ENCODE data around the gene LARP4. TPM values are rescaled to one million over a fixed set of nuclear protein-coding genes. Genes with fewer than 3 reads are reported as not detected.
"Not testable (repeated sequence)": the region's sequence is repeated elsewhere in the genome, so short reads cannot be mapped to it uniquely, and the experiment has no call there.

Gene LARP4
- total RNA-seq, 2 experiments from 2014 or later = 50.5 to 78.2 TPM

GRCh38 chr12:50415899-50416479 lies 15.3 kb downstream of the LARP4 start:
- H3K4me3 Mint-ChIP-seq = no peak overlapping the region
- H3K27ac Mint-ChIP-seq = no peak overlapping the region
- ATAC-seq (no peak), DNase-seq (no peak)
- H3K4me1 Mint-ChIP-seq = peaks cover 11% of the 10 kb centered on the region
- H3K9me3 Mint-ChIP-seq (ENCODE audit: low read depth) = no peaks in the 10 kb centered on the region
- CTCF ChIA-PET = interaction anchor here (1.0 kb wide), 1 partner anchor 14 kb away, joined by 3 read pairs; no protein-coding TSS in a partner anchor
- peaks cover 20% of the 10 kb centered on the region for H3K36me3 Mint-ChIP-seq
- H3K27me3 Mint-ChIP-seq = no peaks in the 10 kb centered on the region

- Mint-ChIP-seq H3K27ac (no peak overlapping the region), H3K4me1 (peaks cover 7% of the 10 kb centered on the region), H3K27me3 (no peaks in the 10 kb centered on the region), H3K4me3 (no peak overlapping the region), H3K36me3 (peaks cover 15% of the 10 kb centered on the region), H3K9me3 (ENCODE audit: low read depth) (no peaks in the 10 kb centered on the region)
- CTCF ChIA-PET = no interaction called here
- DNase-seq = no peak
- ATAC-seq = no peak
Measured at GRCh38 chr12:50419112-50419909, 18.6 kb downstream of the LARP4 start.

DNA sequence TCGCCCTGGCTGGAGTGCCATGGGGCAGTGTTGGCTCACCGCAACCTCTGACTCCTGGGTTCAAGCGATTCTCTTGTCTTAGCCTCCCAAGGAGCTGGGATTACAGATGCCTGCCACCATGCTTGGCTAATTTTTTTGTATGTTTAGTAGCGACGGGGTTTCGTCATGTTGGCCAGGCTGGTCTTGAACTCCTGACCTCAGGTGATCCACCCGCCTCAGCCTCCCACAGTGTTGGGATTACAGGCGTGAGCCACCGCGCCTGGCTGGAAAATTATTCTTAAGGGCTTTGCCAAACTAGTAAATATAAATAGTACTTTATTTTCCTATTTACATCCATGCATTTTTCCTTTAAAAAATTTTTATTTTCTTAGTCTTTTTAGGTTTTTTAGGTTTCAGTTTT lies 22.2 kb downstream of the LARP4 start:
- H3K27me3 Mint-ChIP-seq; H3K4me3 Mint-ChIP-seq; CTCF ChIA-PET; H3K36me3 Mint-ChIP-seq; DNase-seq; H3K9me3 Mint-ChIP-seq (ENCODE audit: low read depth); H3K27ac Mint-ChIP-seq; ATAC-seq: not testable (repeated sequence)
- peaks cover 11% of the 10 kb centered on the region for H3K4me1 Mint-ChIP-seq

DNA sequence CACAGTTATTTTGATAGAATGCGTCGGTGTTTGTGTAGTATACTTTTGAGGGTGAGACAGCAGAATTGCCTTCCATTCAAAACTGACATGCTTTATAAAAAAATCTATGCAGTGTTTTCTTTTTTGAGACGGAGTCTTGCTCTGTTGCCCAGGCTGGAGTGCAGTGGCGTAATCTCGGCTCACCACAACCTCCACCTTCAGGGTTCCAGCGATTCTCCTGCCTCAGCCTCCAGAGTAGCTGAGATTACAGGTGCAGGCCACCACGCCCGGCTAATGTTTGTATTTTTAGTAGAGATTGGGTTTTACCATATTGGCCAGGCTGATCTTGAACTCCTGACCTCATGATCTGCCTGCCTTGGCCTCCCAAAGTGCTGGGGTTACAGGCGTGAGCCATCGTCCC lies 22.7 kb downstream of the LARP4 start:
- H3K27me3 Mint-ChIP-seq, H3K4me1 Mint-ChIP-seq, CTCF ChIA-PET: not testable (repeated sequence)

GRCh38 chr12:50425589-50426258 lies 25.0 kb downstream of the LARP4 start:
- DNase-seq = no peak
- Mint-ChIP-seq H3K9me3 (ENCODE audit: low read depth) (no peaks in the 10 kb centered on the region), H3K4me1 (peaks cover 8% of the 10 kb centered on the region), H3K4me3 (no peak overlapping the region), H3K27ac (no peak overlapping the region), H3K36me3 (peaks cover 16% of the 10 kb centered on the region), H3K27me3 (no peaks in the 10 kb centered on the region)
- CTCF ChIA-PET = no interaction called here
- no peak for ATAC-seq

More for the DNA sequence above, 22.7 kb downstream of the LARP4 start:
- not testable (repeated sequence) for ATAC-seq; H3K4me3 Mint-ChIP-seq; H3K9me3 Mint-ChIP-seq (ENCODE audit: low read depth); H3K27ac Mint-ChIP-seq; DNase-seq; H3K36me3 Mint-ChIP-seq

GRCh38 chr12:50431656-50432055 lies 31.0 kb downstream of the LARP4 start:
- H3K27me3 Mint-ChIP-seq; H3K4me3 Mint-ChIP-seq; DNase-seq; H3K4me1 Mint-ChIP-seq; ATAC-seq; H3K27ac Mint-ChIP-seq; H3K9me3 Mint-ChIP-seq (ENCODE audit: low read depth): not testable (repeated sequence)
- peaks cover 46% of the 10 kb centered on the region for H3K36me3 Mint-ChIP-seq
- CTCF ChIA-PET = interaction anchor here (0.9 kb wide), 1 partner anchor 577 kb away, joined by 3 read pairs; no protein-coding TSS in a partner anchor

DNA sequence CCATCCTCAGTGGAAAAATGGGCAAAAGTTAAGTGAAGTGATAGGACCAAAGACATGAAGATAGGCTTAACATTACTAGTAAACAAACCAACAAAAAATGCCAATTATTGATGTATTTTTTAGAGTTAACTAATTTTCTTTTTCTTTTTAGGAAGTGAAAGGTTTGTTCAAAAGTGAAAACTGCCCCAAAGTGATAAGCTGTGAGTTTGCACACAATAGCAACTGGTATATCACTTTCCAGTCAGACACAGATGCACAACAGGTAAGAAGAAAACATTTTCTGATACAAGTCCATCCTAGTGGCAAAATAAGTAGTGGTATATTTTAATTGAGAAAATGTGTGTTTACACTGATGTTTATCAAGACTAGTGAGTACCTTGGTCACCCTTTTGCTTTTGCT lies 39.6 kb downstream of the LARP4 start:
- DNase-seq = no peak
- CTCF ChIA-PET = interaction anchor here (1.1 kb wide), 1 partner anchor 64 kb away, joined by 3 read pairs; the partner anchor contains the start of gene DIP2B
- peak overlapping the region; percentile 16 for H3K27ac Mint-ChIP-seq
- no peak for ATAC-seq
- H3K36me3 Mint-ChIP-seq = peaks cover 52% of the 10 kb centered on the region
- H3K9me3 Mint-ChIP-seq (ENCODE audit: low read depth) = no peaks in the 10 kb centered on the region
- no peaks in the 10 kb centered on the region for H3K27me3 Mint-ChIP-seq
- H3K4me1 Mint-ChIP-seq = peaks cover 25% of the 10 kb centered on the region
- H3K4me3 Mint-ChIP-seq = no peak overlapping the region

- DNase-seq (no peak), ATAC-seq (no peak)
- CTCF ChIA-PET = no interaction called here
- Mint-ChIP-seq H3K27ac (peak overlapping the region; percentile 83), H3K36me3 (peaks cover 47% of the 10 kb centered on the region), H3K4me3 (no peak overlapping the region), H3K4me1 (peaks cover 25% of the 10 kb centered on the region), H3K9me3 (ENCODE audit: low read depth) (no peaks in the 10 kb centered on the region), H3K27me3 (no peaks in the 10 kb centered on the region)
Measured at GRCh38 chr12:50441763-50442162, 41.1 kb downstream of the LARP4 start.

GRCh38 chr12:50442178-50442908 lies 41.7 kb downstream of the LARP4 start:
- Mint-ChIP-seq H3K4me1 (peaks cover 25% of the 10 kb centered on the region), H3K36me3 (peaks cover 49% of the 10 kb centered on the region), H3K9me3 (ENCODE audit: low read depth) (no peaks in the 10 kb centered on the region), H3K27me3 (no peaks in the 10 kb centered on the region), H3K4me3 (no peak overlapping the region), H3K27ac (peak overlapping the region; percentile 83)
- CTCF ChIA-PET = no interaction called here
- ATAC-seq (peak; percentile 91), DNase-seq (no peak)

- H3K4me1 Mint-ChIP-seq; DNase-seq; H3K27ac Mint-ChIP-seq; H3K9me3 Mint-ChIP-seq (ENCODE audit: low read depth); H3K27me3 Mint-ChIP-seq; CTCF ChIA-PET; H3K4me3 Mint-ChIP-seq; ATAC-seq: not testable (repeated sequence)
- peaks cover 41% of the 10 kb centered on the region for H3K36me3 Mint-ChIP-seq
Measured at GRCh38 chr12:50449671-50450070, 49.0 kb downstream of the LARP4 start.

DNA sequence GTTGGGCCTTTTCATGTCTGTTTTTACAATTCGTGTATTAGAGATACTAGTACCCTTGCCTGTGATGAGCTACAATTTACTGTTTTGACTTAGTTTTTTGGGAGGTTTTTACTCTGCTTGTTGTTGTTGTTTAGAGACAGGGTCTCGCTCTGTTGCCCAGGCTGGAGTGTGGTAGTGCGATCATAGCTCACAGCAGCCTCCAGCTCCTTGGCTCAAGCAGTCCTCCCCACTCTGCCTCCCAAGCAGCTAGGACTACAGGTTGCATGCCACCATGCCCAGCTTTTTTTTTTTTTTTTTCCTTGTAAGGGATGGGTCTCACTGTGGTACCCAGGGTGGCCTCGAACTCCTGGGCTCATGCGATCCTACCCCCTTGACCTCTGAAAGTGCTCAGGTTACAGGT lies 52.1 kb downstream of the LARP4 start:
- CTCF ChIA-PET = interaction anchor here (0.7 kb wide), 1 partner anchor 121 kb away, joined by 3 read pairs; no protein-coding TSS in a partner anchor
- Mint-ChIP-seq H3K4me1 (no peaks in the 10 kb centered on the region), H3K27ac (no peak overlapping the region), H3K4me3 (no peak overlapping the region), H3K27me3 (no peaks in the 10 kb centered on the region), H3K36me3 (peaks cover 38% of the 10 kb centered on the region), H3K9me3 (ENCODE audit: low read depth) (no peaks in the 10 kb centered on the region)
- DNase-seq = no peak
- ATAC-seq = no peak

GRCh38 chr12:50453872-50454271 lies 53.2 kb downstream of the LARP4 start:
- Mint-ChIP-seq H3K9me3 (ENCODE audit: low read depth) (no peaks in the 10 kb centered on the region), H3K4me3 (no peak overlapping the region), H3K4me1 (no peaks in the 10 kb centered on the region), H3K27ac (no peak overlapping the region), H3K36me3 (peaks cover 32% of the 10 kb centered on the region), H3K27me3 (no peaks in the 10 kb centered on the region)
- CTCF ChIA-PET = interaction anchor here (0.6 to 1.4 kb wide), 2 partner anchors 29 to 134 kb away, joined by 3 read pairs; no protein-coding TSS in a partner anchor
- DNase-seq (no peak), ATAC-seq (no peak)

DNA sequence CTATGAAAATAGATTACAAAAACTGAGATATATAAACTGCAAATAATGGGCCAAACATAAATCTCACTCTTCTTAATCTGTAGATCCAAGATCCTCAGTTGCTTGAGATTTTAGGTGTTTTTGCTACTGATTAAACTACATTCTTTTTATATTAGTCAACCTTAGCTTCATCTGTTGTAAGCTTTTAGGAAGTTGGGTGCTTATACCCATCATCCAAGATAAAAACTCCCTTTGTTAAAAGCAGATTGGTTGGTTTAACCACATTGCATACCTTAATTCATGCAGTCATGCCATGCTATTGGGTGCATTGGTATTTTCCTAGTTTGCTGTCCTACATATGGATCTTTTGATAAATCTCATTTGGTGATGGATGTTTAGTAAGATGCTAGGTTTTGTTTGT lies 57.9 kb downstream of the LARP4 start:
- Mint-ChIP-seq H3K27ac (no peak overlapping the region), H3K4me3 (no peak overlapping the region), H3K36me3 (peaks cover 38% of the 10 kb centered on the region), H3K4me1 (no peaks in the 10 kb centered on the region), H3K9me3 (ENCODE audit: low read depth) (no peaks in the 10 kb centered on the region), H3K27me3 (no peaks in the 10 kb centered on the region)
- ATAC-seq (no peak), DNase-seq (no peak)
- CTCF ChIA-PET = no interaction called here

Data from activated CD8-positive, alpha-beta memory T cell treated with anti-CD3 and anti-CD28 coated beads, Interleukin-2, amount 10 ng/mL, durations not matched to agents 7 days and 5 days (primary cell).